Inferior parietal cortex (tissue), 1 donor: ENCODE measurements around the gene C1orf159.

Experiments used
- DNase-seq: peaks from one replicate; pipeline ENCODE4 v3.0.0-alpha.2; 2016; ENCODE audit errors: extremely low spot score

C1orf159 gene

GRCh38 chr1:1132042-1132950 is 16.4 kb upstream of the C1orf159 start:
- DNase-seq = no peak

- no peak for DNase-seq
Measured at GRCh38 chr1:1130206-1131120, 14.6 kb upstream of the C1orf159 start.

- no peak for DNase-seq
Measured at GRCh38 chr1:1129381-1129821, 13.5 kb upstream of the C1orf159 start.

- DNase-seq = no peak
Measured at GRCh38 chr1:1128454-1129139, 12.7 kb upstream of the C1orf159 start.

- no peak for DNase-seq
Measured at GRCh38 chr1:1127551-1128451, 11.9 kb upstream of the C1orf159 start.

- DNase-seq = no peak
Measured at GRCh38 chr1:1125945-1126344, 10.1 kb upstream of the C1orf159 start.

GRCh38 chr1:1124786-1125642 is 9.1 kb upstream of the C1orf159 start:
- no peak for DNase-seq

- no peak for DNase-seq
Measured at GRCh38 chr1:1124508-1124785, 8.6 kb upstream of the C1orf159 start.

- no peak for DNase-seq
Measured at GRCh38 chr1:1123581-1124507, 8.0 kb upstream of the C1orf159 start.

GRCh38 chr1:1122981-1123480 is 7.1 kb upstream of the C1orf159 start:
- DNase-seq = no peak

GRCh38 chr1:1122078-1122811 is 6.4 kb upstream of the C1orf159 start:
- DNase-seq = peak; percentile 70

- no peak for DNase-seq
Measured at GRCh38 chr1:1121611-1122077, 5.8 kb upstream of the C1orf159 start.

- DNase-seq = no peak
Measured at GRCh38 chr1:1120866-1121591, 5.1 kb upstream of the C1orf159 start.

GRCh38 chr1:1120096-1120495 is 4.2 kb upstream of the C1orf159 start:
- DNase-seq = no peak

GRCh38 chr1:1119272-1119890 is 3.5 kb upstream of the C1orf159 start:
- no peak for DNase-seq

- no peak for DNase-seq
Measured at GRCh38 chr1:1118876-1119220, 3.0 kb upstream of the C1orf159 start.
